B cell (primary cell): Measurements from ENCODE around the gene KRTAP10-8.

Experiments
- EZH2 ChIP-seq: IDR thresholded peaks from 2 replicates; pipeline ENCODE4 v1.6.1; 2012; ENCODE audit warnings: borderline replicate concordance, low read depth, mild to moderate bottlenecking, moderate library complexity, low read length; ENCODE audit not compliant: insufficient read depth, poor library complexity, severe bottlenecking
- TF ChIP-seq, protein P1 (sequence below): fragments of 200-600 bp; IDR thresholded peaks from one replicate; pipeline ENCODE4 v1.8.0; 2022; ENCODE audit warnings: antibody characterized with exemption, mild to moderate bottlenecking

DNA sequence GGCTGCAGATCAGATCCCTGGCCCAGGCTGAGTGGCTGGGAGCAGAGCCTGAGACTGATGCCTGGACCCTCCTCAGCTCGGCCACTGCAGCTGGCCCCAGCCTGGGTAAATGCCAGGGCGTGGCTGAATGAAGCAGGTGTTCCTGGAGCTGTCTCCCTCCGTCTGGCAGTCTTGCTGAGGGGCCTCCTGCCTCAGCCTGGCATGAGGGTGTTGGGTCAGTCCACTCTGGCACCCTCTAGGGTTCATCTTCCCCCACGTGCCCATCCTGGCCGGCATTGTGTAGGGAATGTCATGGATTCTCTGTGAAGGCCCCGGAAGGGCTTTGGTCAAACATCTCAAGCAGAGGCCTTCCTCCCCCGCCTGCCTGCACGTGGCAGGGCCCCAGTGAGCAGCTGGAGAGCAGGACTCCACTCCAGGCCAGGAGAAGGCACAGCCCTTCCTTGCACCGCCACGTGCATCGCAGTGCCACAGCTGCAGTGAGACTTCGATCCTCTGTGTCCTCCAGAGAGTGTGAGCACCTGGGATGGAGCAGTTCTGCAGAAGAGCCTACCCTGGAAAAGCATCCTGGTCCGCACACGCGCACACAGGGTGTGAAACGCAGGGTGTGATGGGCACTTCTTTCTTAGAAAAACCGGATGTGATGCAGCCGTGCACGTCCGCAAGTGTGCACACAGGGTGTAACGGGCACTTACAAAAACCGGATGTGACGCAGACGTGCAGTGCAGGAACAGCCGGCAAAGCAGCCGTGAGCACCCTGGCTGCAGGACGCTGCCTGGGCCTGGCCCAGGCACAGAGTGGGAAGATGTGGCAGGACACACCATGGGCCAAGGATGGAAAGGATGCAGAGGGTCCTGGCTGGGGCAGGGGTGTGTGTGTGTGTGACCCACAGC lies 43.0 kb upstream of the KRTAP10-8 start:
- no peak for TF ChIP-seq EZH2
- TF ChIP-seq, protein P1, sequence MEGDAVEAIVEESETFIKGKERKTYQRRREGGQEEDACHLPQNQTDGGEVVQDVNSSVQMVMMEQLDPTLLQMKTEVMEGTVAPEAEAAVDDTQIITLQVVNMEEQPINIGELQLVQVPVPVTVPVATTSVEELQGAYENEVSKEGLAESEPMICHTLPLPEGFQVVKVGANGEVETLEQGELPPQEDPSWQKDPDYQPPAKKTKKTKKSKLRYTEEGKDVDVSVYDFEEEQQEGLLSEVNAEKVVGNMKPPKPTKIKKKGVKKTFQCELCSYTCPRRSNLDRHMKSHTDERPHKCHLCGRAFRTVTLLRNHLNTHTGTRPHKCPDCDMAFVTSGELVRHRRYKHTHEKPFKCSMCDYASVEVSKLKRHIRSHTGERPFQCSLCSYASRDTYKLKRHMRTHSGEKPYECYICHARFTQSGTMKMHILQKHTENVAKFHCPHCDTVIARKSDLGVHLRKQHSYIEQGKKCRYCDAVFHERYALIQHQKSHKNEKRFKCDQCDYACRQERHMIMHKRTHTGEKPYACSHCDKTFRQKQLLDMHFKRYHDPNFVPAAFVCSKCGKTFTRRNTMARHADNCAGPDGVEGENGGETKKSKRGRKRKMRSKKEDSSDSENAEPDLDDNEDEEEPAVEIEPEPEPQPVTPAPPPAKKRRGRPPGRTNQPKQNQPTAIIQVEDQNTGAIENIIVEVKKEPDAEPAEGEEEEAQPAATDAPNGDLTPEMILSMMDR, result no peak
